UCSD-AML1 (cell line): ENCODE data around the gene NR1D1.

ENCODE experiments used
- DNase-seq: peaks from one replicate; lab custom pipeline; 2025; ENCODE audit not compliant: unreplicated experiment; lab: John Stamatoyannopoulos, UW

Gene NR1D1

GRCh38 chr17:40076591-40076990, 23.8 kb downstream of the NR1D1 start:
- DNase-seq = no peak

GRCh38 chr17:40075942-40076498, 24.4 kb downstream of the NR1D1 start:
- DNase-seq = no peak

DNA sequence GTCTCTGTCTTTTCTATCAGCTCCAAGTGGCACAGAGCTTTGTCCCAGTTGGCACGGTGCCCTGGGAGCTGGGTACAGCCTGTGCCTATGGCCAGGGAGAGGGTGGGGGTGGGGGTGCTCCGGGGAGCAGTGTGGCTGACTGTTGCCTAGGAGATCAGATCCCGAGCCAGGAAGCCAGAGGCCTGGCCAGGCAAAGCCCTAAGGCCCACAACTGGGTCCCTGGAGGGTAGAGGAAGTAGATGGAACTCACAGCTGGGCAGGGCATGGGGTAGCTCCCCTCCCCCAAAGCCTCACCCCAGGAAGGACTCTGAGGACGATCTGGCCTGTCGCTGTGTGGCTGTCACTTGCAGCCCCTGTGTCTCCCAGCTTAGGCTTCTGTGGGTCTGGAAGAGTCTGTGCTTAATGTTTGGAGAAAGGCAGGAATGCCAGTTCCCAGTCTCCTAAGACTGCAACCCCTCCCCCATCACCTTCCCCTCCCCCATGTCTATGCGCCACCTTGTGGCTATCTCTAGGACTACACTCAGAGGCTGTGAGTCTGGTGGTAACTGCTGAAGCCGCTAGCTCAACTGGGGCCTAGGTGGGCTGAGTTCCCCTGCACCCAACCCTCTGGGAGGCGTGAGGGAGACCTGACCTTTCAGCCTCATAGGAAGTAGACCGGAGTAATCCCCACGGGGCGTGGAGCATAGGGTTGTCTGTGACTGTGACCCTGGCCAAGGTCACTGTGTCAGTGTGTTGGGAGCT, 25.0 kb downstream of the NR1D1 start:
- peak; percentile 89 for DNase-seq

- no peak for DNase-seq
Observed at GRCh38 chr17:40074871-40075200, 25.6 kb downstream of the NR1D1 start.

- DNase-seq = no peak
Observed at GRCh38 chr17:40074175-40074512, 26.2 kb downstream of the NR1D1 start.

DNA sequence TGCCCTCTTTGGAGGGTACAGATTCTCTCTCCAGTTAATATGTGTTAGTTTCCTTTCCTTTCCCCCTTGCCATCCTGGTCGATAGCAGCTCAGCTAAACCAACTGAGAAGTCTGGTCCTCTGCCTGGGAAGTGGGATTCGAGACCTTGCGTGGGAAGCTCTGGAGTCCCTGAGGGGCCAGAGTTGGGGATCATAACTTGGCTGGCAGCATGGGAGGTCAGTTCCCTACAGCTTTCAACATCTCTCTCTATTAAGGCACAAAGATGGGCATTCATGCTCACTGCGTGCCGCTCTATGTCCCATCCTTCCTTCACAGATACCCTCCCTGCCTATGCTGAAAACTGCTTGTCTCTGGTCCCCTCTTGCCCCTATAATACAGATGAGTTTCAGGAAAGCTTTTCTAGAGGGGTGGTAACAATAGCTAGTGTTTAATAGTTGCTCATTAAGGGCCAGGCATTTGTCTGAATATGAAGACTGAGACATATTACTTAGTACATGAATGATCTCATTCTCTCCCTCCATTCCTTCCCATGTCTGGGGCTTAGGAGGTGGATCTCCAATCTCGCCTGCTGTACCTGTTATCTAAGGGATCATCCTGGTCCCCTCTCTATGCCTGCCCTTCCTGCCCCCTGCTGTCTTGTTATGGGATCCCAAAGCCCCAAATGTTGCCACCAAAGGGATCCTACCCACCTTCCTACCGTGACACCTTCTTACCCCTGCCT, 26.8 kb downstream of the NR1D1 start:
- DNase-seq = no peak

DNA sequence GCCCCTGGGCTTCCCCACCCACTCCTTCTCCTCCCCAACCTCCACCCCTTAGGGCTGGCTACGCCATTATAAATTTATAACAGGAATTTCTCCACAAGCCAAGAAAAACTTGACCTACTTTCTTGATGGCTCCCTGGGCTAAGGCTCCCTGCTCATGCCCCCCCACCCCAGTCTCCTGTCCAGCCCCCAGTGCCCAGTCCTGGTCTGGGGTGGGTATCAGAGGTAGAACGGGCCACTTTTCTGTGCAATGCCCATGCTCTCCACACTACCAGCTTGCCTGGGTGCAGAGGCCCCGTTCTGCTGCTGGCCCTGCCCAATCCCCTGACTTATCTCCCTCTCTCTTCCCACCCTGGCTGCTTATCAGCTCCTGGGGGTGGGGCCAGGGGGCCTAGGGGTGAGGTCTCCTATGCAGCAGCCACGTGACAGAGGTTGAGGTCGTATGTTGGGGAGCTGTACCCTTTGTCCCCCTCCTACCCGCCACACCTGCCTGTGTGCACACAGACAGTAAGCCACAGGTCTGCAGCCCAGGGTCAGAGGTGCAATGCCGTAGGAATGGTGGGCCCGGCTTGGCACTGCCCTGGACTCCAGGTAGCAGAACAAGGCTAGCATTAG, 27.5 kb downstream of the NR1D1 start:
- no peak for DNase-seq

- no peak for DNase-seq
Observed at GRCh38 chr17:40072040-40072734, 28.2 kb downstream of the NR1D1 start.

- no peak for DNase-seq
Observed at GRCh38 chr17:40071313-40072039, 28.9 kb downstream of the NR1D1 start.

- DNase-seq = no peak
Observed at GRCh38 chr17:40070709-40071312, 29.6 kb downstream of the NR1D1 start.

- no peak for DNase-seq
Observed at GRCh38 chr17:40069751-40070708, 30.4 kb downstream of the NR1D1 start.

- peak; percentile 56 for DNase-seq
Observed at GRCh38 chr17:40068917-40069750, 31.3 kb downstream of the NR1D1 start.

GRCh38 chr17:40068584-40068916, 31.8 kb downstream of the NR1D1 start:
- DNase-seq = no peak

- no peak for DNase-seq
Observed at GRCh38 chr17:40068129-40068581, 32.2 kb downstream of the NR1D1 start.

DNA sequence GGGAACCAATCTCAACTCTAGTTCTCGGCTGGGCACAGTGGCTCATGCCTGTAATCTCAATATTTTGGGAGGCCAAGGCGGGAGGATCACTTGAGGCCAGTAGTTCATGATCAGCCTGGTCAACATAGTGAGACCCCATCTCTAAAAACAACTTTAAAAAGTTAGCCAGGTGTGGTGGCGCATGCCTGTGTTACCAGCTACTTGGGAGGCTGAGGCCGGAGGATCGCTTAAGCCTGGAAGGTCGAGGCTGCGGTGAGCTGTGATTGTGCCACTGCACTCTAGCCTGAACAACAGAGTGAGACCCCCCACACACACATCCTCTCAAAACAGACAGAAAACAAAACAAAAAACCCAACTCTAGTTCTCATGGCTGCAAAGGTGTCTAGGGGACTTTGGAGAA, 32.7 kb downstream of the NR1D1 start:
- no peak for DNase-seq

- DNase-seq = no peak
Observed at GRCh38 chr17:40065769-40066510, 34.4 kb downstream of the NR1D1 start.

- DNase-seq = peak; percentile 38
Observed at GRCh38 chr17:40064971-40065768, 35.2 kb downstream of the NR1D1 start.
